Measurements from ENCODE around the gene NOS1. TPM values are rescaled to one million over a fixed set of nuclear protein-coding genes. Genes with fewer than 3 reads are reported as not detected.

The NOS1 gene
- total RNA-seq, 1 donor from 2014 or later, result 0.11 TPM

- Mint-ChIP-seq H3K27ac (no peak overlapping the region), H3K36me3 (peaks cover 39% of the 10 kb centered on the region), H3K9me3 (no peaks in the 10 kb centered on the region), H3K4me1 (no peaks in the 10 kb centered on the region), H3K4me3 (no peak overlapping the region), H3K27me3 (ENCODE audit: insufficient read depth, low read depth) (no peaks in the 10 kb centered on the region)
- Histone ChIP-seq H3K9me3 (ENCODE audit: low read depth) (no peaks in the 10 kb centered on the region), H3K79me2 (ENCODE audit: low read depth) (peaks cover 9% of the 10 kb centered on the region), H3K27me3 (no peaks in the 10 kb centered on the region), H3K9ac (no peak overlapping the region), H4K20me1 (ENCODE audit: low read depth) (peaks cover 22% of the 10 kb centered on the region), H3K4me3 (no peak overlapping the region), H3K36me3 (peaks cover 50% of the 10 kb centered on the region), H3K27ac (no peak overlapping the region), H3K4me2 (no peak overlapping the region), H2AFZ (replicated peaks) (no peak overlapping the region), H3K4me1 (no peaks in the 10 kb centered on the region), H3F3A (ENCODE audit: low read depth) (no peaks in the 10 kb centered on the region)
- TF ChIP-seq CTCF (IDR thresholded peaks at IDR 0.05) (no peak), EZH2phosphoT487 (IDR thresholded peaks at IDR 0.05) (no peak), EZH2 (IDR thresholded peaks at IDR 0.05) (no peak)
- DNase-seq (ENCODE audit: low spot score), result no peak
Measured at GRCh38 chr12:117168976-117169375, 192.4 kb downstream of the NOS1 start.

GRCh38 chr12:117167769-117168168 is 193.7 kb downstream of the NOS1 start:
- TF ChIP-seq EZH2phosphoT487 (IDR thresholded peaks at IDR 0.05), result no peak
- no peak for TF ChIP-seq EZH2 (IDR thresholded peaks at IDR 0.05)
- no peak for TF ChIP-seq CTCF (IDR thresholded peaks at IDR 0.05)
- DNase-seq (ENCODE audit: low spot score), result no peak

GRCh38 chr12:117166107-117166506 is 195.3 kb downstream of the NOS1 start:
- no peak for DNase-seq (ENCODE audit: low spot score)
- no peak overlapping the region for H3K27ac Mint-ChIP-seq
- Histone ChIP-seq H3K27ac (no peak overlapping the region), H3K4me3 (no peak overlapping the region), H3K9me3 (ENCODE audit: low read depth) (no peaks in the 10 kb centered on the region), H3K79me2 (ENCODE audit: low read depth) (peaks cover 9% of the 10 kb centered on the region), H3K36me3 (peaks cover 36% of the 10 kb centered on the region), H4K20me1 (ENCODE audit: low read depth) (peaks cover 17% of the 10 kb centered on the region), H3K4me2 (no peak overlapping the region), H3K9ac (no peak overlapping the region), H3K27me3 (no peaks in the 10 kb centered on the region), H3F3A (ENCODE audit: low read depth) (no peaks in the 10 kb centered on the region), H2AFZ (replicated peaks) (no peak overlapping the region), H3K4me1 (no peaks in the 10 kb centered on the region)
- H3K4me3 Mint-ChIP-seq, result no peak overlapping the region
- TF ChIP-seq CTCF (IDR thresholded peaks at IDR 0.05) (no peak), EZH2phosphoT487 (IDR thresholded peaks at IDR 0.05) (no peak), EZH2 (IDR thresholded peaks at IDR 0.05) (no peak)
- peaks cover 4% of the 10 kb centered on the region for H3K27me3 Mint-ChIP-seq (ENCODE audit: insufficient read depth, low read depth)
- H3K36me3 Mint-ChIP-seq, result peaks cover 42% of the 10 kb centered on the region
- no peaks in the 10 kb centered on the region for H3K4me1 Mint-ChIP-seq
- H3K9me3 Mint-ChIP-seq, result no peaks in the 10 kb centered on the region

More at GRCh38 chr12:117167769-117168168, 193.7 kb downstream of the NOS1 start:
- H3F3A ChIP-seq (ENCODE audit: low read depth), result no peaks in the 10 kb centered on the region
- H3K4me1 ChIP-seq, result no peaks in the 10 kb centered on the region
- H3K4me2 ChIP-seq, result no peak overlapping the region
- peaks cover 50% of the 10 kb centered on the region for H3K36me3 ChIP-seq
- peaks cover 27% of the 10 kb centered on the region for H4K20me1 ChIP-seq (ENCODE audit: low read depth)
- H3K27ac Mint-ChIP-seq, result no peak overlapping the region
- H3K79me2 ChIP-seq (ENCODE audit: low read depth), result peaks cover 9% of the 10 kb centered on the region
- H3K27me3 Mint-ChIP-seq (ENCODE audit: insufficient read depth, low read depth), result no peaks in the 10 kb centered on the region
- no peaks in the 10 kb centered on the region for H3K27me3 ChIP-seq
- no peak overlapping the region for H2AFZ ChIP-seq (replicated peaks)
- H3K36me3 Mint-ChIP-seq, result peaks cover 34% of the 10 kb centered on the region
- H3K9me3 Mint-ChIP-seq, result no peaks in the 10 kb centered on the region
- no peaks in the 10 kb centered on the region for H3K9me3 ChIP-seq (ENCODE audit: low read depth)
- no peaks in the 10 kb centered on the region for H3K4me1 Mint-ChIP-seq
- H3K4me3 Mint-ChIP-seq, result no peak overlapping the region
- H3K4me3 ChIP-seq, result no peak overlapping the region
- H3K9ac ChIP-seq, result no peak overlapping the region
- H3K27ac ChIP-seq, result no peak overlapping the region
